ENCODE data around the gene TIMP2.

DNA sequence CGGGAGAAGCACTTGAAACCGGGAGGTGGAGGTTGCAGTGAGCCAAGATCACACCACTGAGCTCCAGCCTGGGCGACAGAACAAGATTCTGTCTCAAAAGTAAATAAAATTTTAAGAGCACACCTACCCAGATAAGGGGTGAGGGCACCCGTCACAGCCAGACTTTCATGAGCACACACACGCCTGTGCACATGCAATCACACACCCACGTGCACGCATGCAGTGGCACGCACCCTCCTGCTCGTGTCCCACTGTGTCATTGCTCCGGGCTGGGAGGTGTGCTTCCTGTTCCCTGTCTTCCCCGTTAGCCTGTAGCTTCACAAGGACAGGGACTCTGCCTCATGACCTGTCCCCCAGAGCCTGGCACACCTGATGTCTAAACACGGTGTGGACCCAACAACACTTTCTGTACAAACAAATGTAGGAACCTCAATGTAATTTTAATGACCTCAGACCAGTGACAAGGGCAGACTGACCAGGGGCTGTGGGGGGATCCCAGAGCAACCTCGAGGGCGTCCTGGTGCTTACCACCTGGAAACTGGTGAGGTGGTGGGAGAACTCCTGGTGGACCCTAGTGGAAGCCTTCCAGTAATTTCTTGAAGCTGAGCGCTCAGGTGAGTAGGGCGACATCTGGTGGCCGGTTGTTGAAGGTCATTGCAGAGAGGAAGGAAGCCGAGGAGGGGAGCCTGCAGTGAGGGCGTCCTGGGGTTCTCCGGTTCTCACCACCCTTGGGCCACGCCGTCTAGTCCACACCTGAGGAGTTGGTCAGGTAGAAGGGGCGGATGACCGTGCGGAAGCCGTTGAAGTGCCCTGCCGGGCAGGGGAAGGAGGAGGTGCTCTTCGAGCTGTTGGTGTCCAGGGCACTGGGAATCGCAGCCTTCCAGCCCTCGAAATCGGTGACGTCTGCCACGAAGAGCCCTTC, 45.9 kb upstream of the TIMP2 start:
- TF ChIP-seq, protein P1, sequence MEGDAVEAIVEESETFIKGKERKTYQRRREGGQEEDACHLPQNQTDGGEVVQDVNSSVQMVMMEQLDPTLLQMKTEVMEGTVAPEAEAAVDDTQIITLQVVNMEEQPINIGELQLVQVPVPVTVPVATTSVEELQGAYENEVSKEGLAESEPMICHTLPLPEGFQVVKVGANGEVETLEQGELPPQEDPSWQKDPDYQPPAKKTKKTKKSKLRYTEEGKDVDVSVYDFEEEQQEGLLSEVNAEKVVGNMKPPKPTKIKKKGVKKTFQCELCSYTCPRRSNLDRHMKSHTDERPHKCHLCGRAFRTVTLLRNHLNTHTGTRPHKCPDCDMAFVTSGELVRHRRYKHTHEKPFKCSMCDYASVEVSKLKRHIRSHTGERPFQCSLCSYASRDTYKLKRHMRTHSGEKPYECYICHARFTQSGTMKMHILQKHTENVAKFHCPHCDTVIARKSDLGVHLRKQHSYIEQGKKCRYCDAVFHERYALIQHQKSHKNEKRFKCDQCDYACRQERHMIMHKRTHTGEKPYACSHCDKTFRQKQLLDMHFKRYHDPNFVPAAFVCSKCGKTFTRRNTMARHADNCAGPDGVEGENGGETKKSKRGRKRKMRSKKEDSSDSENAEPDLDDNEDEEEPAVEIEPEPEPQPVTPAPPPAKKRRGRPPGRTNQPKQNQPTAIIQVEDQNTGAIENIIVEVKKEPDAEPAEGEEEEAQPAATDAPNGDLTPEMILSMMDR (IDR thresholded peaks at IDR 0.05), result peak; percentile 89 to 98 (median 91)
- no peak for TF ChIP-seq POLR2A (IDR thresholded peaks at IDR 0.05)
- no peak for TF ChIP-seq POLR2AphosphoS5 (IDR thresholded peaks at IDR 0.05)
- no peak for TF ChIP-seq EP300 (IDR thresholded peaks at IDR 0.05; ENCODE audit: low read depth)
